ENCODE measurements around the gene ADAMTS18. TPM values are rescaled to one million over a fixed set of nuclear protein-coding genes. Genes with fewer than 3 reads are reported as not detected.
"Not testable (repeated sequence)": the region's sequence is repeated elsewhere in the genome, so short reads cannot be mapped to it uniquely, and the experiment has no call there.

The ADAMTS18 gene
- total RNA-seq, 1 donor from 2014 or later: not detected

GRCh38 chr16:77295896-77296295 lies 138.9 kb downstream of the ADAMTS18 start:
- no peak for TF ChIP-seq CTCF (IDR thresholded peaks at IDR 0.05)
- H3K4me1 ChIP-seq: no peaks in the 10 kb centered on the region
- no peak overlapping the region for H3K27ac ChIP-seq
- H3K36me3 ChIP-seq: no peaks in the 10 kb centered on the region
- H3K4me3 ChIP-seq: no peak overlapping the region
- H3K9me3 ChIP-seq: no peaks in the 10 kb centered on the region
- intact Hi-C loops (cut with DNase I): no loop called here
- H3K27me3 ChIP-seq: no peaks in the 10 kb centered on the region
- DNase-seq (ENCODE audit: low spot score in 2 of 2): no peak

DNA sequence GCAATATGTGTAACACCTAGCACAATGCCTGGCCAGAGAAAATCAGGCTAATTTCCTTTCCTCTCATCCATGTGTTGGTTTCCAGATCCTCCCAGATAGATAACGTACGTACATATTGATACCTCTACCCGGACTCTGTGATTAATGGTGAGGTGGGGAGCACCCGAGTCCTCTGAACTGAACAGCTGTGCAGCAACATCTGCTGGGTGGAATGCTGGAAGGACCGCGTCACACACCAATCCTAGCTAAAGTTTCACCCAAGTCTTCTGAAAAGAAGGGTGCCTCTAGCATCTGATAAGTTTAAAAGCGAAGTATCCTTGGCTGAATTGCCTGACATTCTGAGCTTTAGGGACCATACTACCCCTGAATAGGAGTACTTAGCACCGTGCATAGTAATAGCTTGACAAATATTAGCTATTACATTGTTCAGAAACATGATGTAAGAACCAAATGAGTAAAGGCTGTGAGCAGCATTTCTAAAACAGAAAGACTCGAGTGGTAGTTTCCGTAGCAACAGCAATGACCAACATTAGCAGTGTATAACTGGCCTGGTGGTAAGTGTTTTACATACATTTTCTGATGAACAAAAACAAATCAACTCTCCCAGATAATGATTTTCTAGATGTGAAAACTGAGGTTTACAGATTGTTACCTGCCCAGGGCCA lies 144.3 kb downstream of the ADAMTS18 start:
- H3K9me3 ChIP-seq: no peaks in the 10 kb centered on the region
- H3K4me1 ChIP-seq: no peaks in the 10 kb centered on the region
- TF ChIP-seq CTCF (IDR thresholded peaks at IDR 0.05): no peak
- no peak overlapping the region for H3K27ac ChIP-seq
- DNase-seq (ENCODE audit: low spot score in 2 of 2): no peak
- no peaks in the 10 kb centered on the region for H3K36me3 ChIP-seq
- intact Hi-C loops (cut with DNase I): no loop called here
- H3K27me3 ChIP-seq: no peaks in the 10 kb centered on the region
- no peak overlapping the region for H3K4me3 ChIP-seq

DNA sequence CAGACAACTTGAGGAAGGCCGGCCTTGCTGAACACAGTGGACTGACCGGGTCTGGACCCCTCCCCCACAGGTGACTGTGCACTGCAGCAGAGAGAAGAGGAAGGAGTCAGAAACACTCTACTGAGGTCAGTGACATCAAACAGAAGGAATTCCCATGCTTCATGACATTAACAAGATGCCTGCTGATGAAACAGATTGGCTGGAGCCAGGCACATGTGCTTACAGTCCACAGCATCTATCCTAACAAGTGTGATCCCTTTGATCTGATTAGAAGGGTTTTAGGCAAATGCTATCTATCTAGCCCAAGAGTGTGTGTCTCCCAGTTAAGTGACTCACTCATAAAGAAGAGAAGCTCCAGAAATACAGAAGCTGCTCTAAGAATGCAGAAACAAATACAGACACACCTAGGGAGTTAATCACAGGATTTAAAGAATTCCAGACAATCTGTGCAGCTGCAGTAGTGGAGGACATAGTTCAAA lies 145.5 kb downstream of the ADAMTS18 start:
- Histone ChIP-seq H3K27ac (no peak overlapping the region), H3K36me3 (no peaks in the 10 kb centered on the region), H3K4me1 (no peaks in the 10 kb centered on the region), H3K27me3 (no peaks in the 10 kb centered on the region), H3K9me3 (no peaks in the 10 kb centered on the region), H3K4me3 (no peak overlapping the region)
- no peak for DNase-seq (ENCODE audit: low spot score in 2 of 2)
- no peak for TF ChIP-seq CTCF (IDR thresholded peaks at IDR 0.05)
- intact Hi-C loops (cut with DNase I): no loop called here

DNA sequence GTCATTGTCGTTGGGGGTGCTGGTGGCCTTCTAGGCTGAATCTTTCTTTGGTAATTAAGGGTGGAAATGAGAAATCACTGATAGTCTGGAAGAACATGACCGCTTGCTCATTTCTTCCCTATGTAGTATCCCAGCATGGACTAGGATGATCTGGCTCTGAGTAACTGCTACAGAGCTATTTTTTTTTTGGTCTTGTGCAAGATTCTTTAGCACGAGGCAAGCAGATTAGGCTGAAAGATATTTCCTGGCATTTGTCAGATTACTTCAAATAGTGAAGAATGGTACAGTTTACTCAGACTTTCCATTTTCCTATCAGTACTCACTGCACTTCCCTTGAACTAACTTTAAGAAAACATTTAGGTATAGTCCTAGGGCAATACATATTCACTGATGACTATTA lies 146.6 kb downstream of the ADAMTS18 start:
- DNase-seq (ENCODE audit: low spot score in 2 of 2): no peak
- Histone ChIP-seq H3K9me3 (no peaks in the 10 kb centered on the region), H3K27me3 (no peaks in the 10 kb centered on the region), H3K36me3 (no peaks in the 10 kb centered on the region), H3K27ac (no peak overlapping the region), H3K4me3 (no peak overlapping the region), H3K4me1 (no peaks in the 10 kb centered on the region)
- intact Hi-C loops (cut with DNase I): no loop called here
- TF ChIP-seq CTCF (IDR thresholded peaks at IDR 0.05): no peak

GRCh38 chr16:77285676-77286075 lies 149.2 kb downstream of the ADAMTS18 start:
- Histone ChIP-seq H3K27ac (no peak overlapping the region), H3K9me3 (no peaks in the 10 kb centered on the region), H3K27me3 (no peaks in the 10 kb centered on the region), H3K4me1 (no peaks in the 10 kb centered on the region), H3K36me3 (no peaks in the 10 kb centered on the region), H3K4me3 (no peak overlapping the region)
- no peak for DNase-seq (ENCODE audit: low spot score in 2 of 2)
- intact Hi-C loops (cut with DNase I): no loop called here
- no peak for TF ChIP-seq CTCF (IDR thresholded peaks at IDR 0.05)

DNA sequence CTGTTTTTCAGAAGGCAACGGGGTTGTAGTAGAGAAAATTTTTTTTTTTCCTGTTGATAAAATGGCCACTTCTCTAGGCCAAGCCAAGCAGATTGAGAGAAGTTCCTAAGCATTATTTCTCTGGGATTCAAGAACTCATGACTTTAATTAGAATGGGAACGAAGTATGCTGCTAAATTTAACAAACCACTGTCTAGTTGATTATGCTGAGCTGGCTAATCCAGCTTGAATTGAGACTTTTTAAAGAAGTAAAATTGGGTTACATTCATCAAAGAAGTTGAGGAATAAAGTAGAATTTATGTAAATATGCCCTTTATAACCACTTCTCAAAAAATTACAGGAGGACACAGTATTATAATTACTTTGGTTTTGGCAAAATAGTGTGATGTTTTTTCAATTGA lies 152.5 kb downstream of the ADAMTS18 start:
- H3K27me3 ChIP-seq: no peaks in the 10 kb centered on the region
- H3K4me1 ChIP-seq: no peaks in the 10 kb centered on the region
- no peaks in the 10 kb centered on the region for H3K9me3 ChIP-seq
- intact Hi-C loops (cut with DNase I): no loop called here
- no peaks in the 10 kb centered on the region for H3K36me3 ChIP-seq
- no peak for DNase-seq (ENCODE audit: low spot score in 2 of 2)
- no peak for TF ChIP-seq CTCF (IDR thresholded peaks at IDR 0.05)
- H3K4me3 ChIP-seq: no peak overlapping the region
- H3K27ac ChIP-seq: no peak overlapping the region

- H3K27me3 ChIP-seq; DNase-seq (ENCODE audit: low spot score in 2 of 2); intact Hi-C loops (cut with DNase I); H3K36me3 ChIP-seq; H3K4me1 ChIP-seq; H3K4me3 ChIP-seq; H3K27ac ChIP-seq; H3K9me3 ChIP-seq: not testable (repeated sequence)
These were observed 155.5 kb downstream of the ADAMTS18 start for GRCh38 chr16:77279316-77279715.

Measured in ascending aorta (tissue), 2 donors.